ENCODE results near the gene CMSS1.

Gene CMSS1

GRCh38 chr3:99902091-99902490, 84.4 kb downstream of the CMSS1 start:
- Histone ChIP-seq H3K4me3 (ENCODE audit: low read depth, low read length) (no peak overlapping the region), H3K36me3 (replicated peaks) (no peaks in the 10 kb centered on the region), H3K27ac (peak overlapping the region; percentile 77), H3K27me3 (replicated peaks) (no peaks in the 10 kb centered on the region)
- in situ Hi-C loops (cut with HindIII; ENCODE audit: low pct_ligation_motif_present, low sequenced_read_pairs), result no loop called here
- TF ChIP-seq CTCF (IDR thresholded peaks at IDR 0.05; ENCODE audit: low read depth, low read length, missing control alignments), result no peak
- peak; percentile 29 for DNase-seq

GRCh38 chr3:99903869-99904268, 86.2 kb downstream of the CMSS1 start:
- DNase-seq, result no peak
- Histone ChIP-seq H3K36me3 (replicated peaks) (no peaks in the 10 kb centered on the region), H3K27ac (no peak overlapping the region), H3K4me3 (ENCODE audit: low read depth, low read length) (no peak overlapping the region), H3K27me3 (replicated peaks) (no peaks in the 10 kb centered on the region)
- TF ChIP-seq CTCF (IDR thresholded peaks at IDR 0.05; ENCODE audit: low read depth, low read length, missing control alignments), result no peak
- in situ Hi-C loops (cut with HindIII; ENCODE audit: low pct_ligation_motif_present, low sequenced_read_pairs), result no loop called here

GRCh38 chr3:99907959-99908544, 90.4 kb downstream of the CMSS1 start:
- Histone ChIP-seq H3K27me3 (replicated peaks) (no peaks in the 10 kb centered on the region), H3K27ac (no peak overlapping the region), H3K36me3 (replicated peaks) (no peaks in the 10 kb centered on the region), H3K4me3 (ENCODE audit: low read depth, low read length) (no peak overlapping the region)
- TF ChIP-seq CTCF (IDR thresholded peaks at IDR 0.05; ENCODE audit: low read depth, low read length, missing control alignments), result no peak
- in situ Hi-C loops (cut with HindIII; ENCODE audit: low pct_ligation_motif_present, low sequenced_read_pairs), result no loop called here
- no peak for DNase-seq

- Histone ChIP-seq H3K4me3 (ENCODE audit: low read depth, low read length) (no peak overlapping the region), H3K27me3 (replicated peaks) (no peaks in the 10 kb centered on the region), H3K27ac (peak overlapping the region; percentile 57), H3K36me3 (replicated peaks) (no peaks in the 10 kb centered on the region)
- DNase-seq, result peak; percentile 51
- in situ Hi-C loops (cut with HindIII; ENCODE audit: low pct_ligation_motif_present, low sequenced_read_pairs), result no loop called here
- TF ChIP-seq CTCF (IDR thresholded peaks at IDR 0.05; ENCODE audit: low read depth, low read length, missing control alignments), result no peak
Measured at GRCh38 chr3:99909714-99910495, 92.2 kb downstream of the CMSS1 start.

- in situ Hi-C loops (cut with HindIII; ENCODE audit: low pct_ligation_motif_present, low sequenced_read_pairs), result no loop called here
Measured at GRCh38 chr3:99910752-99911290, 93.2 kb downstream of the CMSS1 start.

More at GRCh38 chr3:99910752-99911290, 93.2 kb downstream of the CMSS1 start:
- peak overlapping the region; percentile 57 for H3K27ac ChIP-seq
- no peak for DNase-seq
- no peaks in the 10 kb centered on the region for H3K27me3 ChIP-seq (replicated peaks)
- H3K36me3 ChIP-seq (replicated peaks), result no peaks in the 10 kb centered on the region
- TF ChIP-seq CTCF (IDR thresholded peaks at IDR 0.05; ENCODE audit: low read depth, low read length, missing control alignments), result no peak
- no peak overlapping the region for H3K4me3 ChIP-seq (ENCODE audit: low read depth, low read length)

All from brain microvascular endothelial cell (primary cell).